HG02642 (cell line): ENCODE measurements around the gene MYO1D.

Experiments
- ATAC-seq: cut with Tn5 transposase; IDR thresholded peaks from one replicate; pipeline ENCODE4 v1.9.1; 2021; ENCODE audit warnings: mild to moderate bottlenecking; ENCODE audit not compliant: unreplicated experiment, poor library complexity

Gene MYO1D

GRCh38 chr17:32786169-32786568 is 90.8 kb downstream of the MYO1D start:
- no peak for ATAC-seq

GRCh38 chr17:32784113-32784512 is 92.8 kb downstream of the MYO1D start:
- ATAC-seq: no peak

GRCh38 chr17:32783602-32784001 is 93.3 kb downstream of the MYO1D start:
- no peak for ATAC-seq

- ATAC-seq: no peak
Observed at GRCh38 chr17:32780721-32781120, 96.2 kb downstream of the MYO1D start.

GRCh38 chr17:32777922-32778321 is 99.0 kb downstream of the MYO1D start:
- no peak for ATAC-seq

GRCh38 chr17:32777436-32777835 is 99.5 kb downstream of the MYO1D start:
- no peak for ATAC-seq

- no peak for ATAC-seq
Observed at GRCh38 chr17:32774695-32775084, 102.2 kb downstream of the MYO1D start.

- ATAC-seq: no peak
Observed at GRCh38 chr17:32773856-32774694, 102.8 kb downstream of the MYO1D start.

- no peak for ATAC-seq
Observed at GRCh38 chr17:32772453-32773025, 104.4 kb downstream of the MYO1D start.

- ATAC-seq: no peak
Observed at GRCh38 chr17:32771396-32771795, 105.5 kb downstream of the MYO1D start.

- ATAC-seq: no peak
Observed at GRCh38 chr17:32769846-32770245, 107.1 kb downstream of the MYO1D start.

- ATAC-seq: no peak
Observed at GRCh38 chr17:32763855-32764439, 113.0 kb downstream of the MYO1D start.

- no peak for ATAC-seq
Observed at GRCh38 chr17:32759476-32759875, 117.4 kb downstream of the MYO1D start.

GRCh38 chr17:32757963-32758362 is 119.0 kb downstream of the MYO1D start:
- ATAC-seq: no peak

GRCh38 chr17:32756696-32757095 is 120.2 kb downstream of the MYO1D start:
- ATAC-seq: no peak

- ATAC-seq: no peak
Observed at GRCh38 chr17:32755045-32755805, 121.7 kb downstream of the MYO1D start.

GRCh38 chr17:32752934-32753333 is 124.0 kb downstream of the MYO1D start:
- no peak for ATAC-seq

GRCh38 chr17:32747856-32748255 is 129.1 kb downstream of the MYO1D start:
- ATAC-seq: no peak

- ATAC-seq: no peak
Observed at GRCh38 chr17:32746698-32747097, 130.2 kb downstream of the MYO1D start.

- ATAC-seq: no peak
Observed at GRCh38 chr17:32746280-32746679, 130.6 kb downstream of the MYO1D start.
